GM19467 (cell line): ENCODE data around the gene HOATZ.

Experiments used
- ATAC-seq: cut with Tn5 transposase; IDR thresholded peaks from one replicate; pipeline ENCODE4 v1.9.1; 2021; ENCODE audit warnings: mild to moderate bottlenecking, moderate library complexity; ENCODE audit not compliant: unreplicated experiment

The HOATZ gene

DNA sequence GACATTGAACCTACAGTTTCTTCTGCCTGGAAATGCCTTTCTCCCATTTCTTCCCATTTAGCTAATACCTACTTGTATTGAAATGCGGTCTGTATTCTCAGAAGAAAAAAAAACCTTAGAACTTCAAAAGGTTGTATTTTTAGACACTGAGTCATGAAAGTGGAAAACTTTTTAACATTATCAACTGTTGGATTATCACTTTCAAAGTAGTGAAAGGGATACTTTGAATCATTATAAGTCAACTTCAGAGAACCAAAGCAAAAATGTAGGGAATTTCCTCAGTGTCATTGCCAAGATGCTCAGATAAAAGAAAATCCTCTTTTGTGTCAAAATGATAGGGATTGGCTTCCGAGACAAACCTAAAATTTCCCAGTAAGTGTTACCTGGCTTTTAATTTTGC lies 6.6 kb downstream of the HOATZ start:
- no peak for ATAC-seq

DNA sequence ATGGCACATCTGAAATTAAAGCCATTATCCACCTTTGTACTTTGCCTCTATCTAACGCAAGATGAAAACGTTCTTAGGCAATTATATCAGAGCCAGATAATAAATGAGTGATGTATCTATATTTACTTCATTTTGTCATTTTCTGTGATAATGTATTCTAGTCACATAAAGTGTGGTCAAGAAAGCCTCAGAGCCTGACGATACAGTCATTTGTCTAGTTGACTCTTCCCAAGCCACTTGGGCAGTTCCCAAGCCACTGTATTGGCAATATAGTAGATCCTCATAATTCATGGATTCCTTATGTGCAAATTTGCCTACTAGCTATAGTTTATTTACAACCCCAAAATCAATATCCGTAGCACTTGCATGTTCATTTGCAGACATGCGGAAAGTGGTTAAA lies 7.8 kb downstream of the HOATZ start:
- no peak for ATAC-seq

DNA sequence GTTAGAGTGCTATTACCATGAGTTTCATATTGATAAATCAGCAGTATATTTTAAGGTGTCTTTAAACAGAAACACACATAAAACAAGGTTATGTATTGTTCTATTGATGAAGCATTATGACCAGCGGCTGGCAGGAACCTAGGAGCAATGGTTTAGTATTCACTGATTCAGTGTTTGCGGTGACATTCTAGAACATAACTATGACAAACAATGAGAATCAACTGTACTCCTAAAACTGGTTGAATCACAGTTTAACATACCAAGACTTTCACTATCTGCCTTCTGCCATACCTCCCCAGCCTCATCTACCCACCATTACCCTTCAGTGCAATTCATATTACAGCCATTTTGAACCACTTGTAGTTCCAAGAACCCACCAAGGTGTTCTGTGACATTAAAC lies 8.8 kb downstream of the HOATZ start:
- no peak for ATAC-seq

DNA sequence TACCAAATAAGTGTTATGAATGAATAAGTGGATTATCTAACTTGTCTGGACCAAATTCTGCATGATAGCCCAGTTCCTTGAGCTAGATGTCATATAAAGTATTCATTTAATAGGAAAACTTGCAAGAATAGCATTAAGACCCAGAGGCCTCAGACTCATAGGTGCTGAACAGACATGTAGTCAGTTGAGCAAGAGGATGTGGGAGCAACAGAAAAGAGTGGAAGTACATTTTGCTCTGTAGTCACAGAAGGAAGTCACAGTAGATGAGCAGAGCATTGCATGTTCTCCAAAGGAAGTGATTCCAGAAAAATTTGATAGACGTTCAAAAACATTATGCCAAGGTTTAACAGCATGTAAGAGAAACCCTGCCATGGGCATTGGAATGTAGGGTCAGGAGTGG lies 9.5 kb downstream of the HOATZ start:
- no peak for ATAC-seq

DNA sequence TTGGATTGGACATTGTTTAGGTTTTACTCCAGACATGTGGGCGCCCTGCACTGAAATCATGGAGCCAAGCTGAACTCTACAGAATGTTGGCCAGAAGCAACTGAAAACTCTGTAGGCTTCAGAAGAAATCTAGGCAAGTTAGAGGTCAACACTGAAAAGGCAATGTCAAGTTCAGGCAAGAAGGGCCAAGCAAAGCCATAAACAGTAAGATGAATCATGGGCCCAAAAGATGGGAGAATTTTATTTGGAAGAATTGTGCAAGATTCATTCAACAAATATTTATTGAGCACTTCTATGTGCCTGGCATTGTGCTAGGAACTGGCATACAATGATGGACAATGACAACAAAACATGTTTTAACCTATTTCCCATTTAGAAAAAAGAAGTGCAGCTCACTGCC lies 10.9 kb downstream of the HOATZ start:
- no peak for ATAC-seq

DNA sequence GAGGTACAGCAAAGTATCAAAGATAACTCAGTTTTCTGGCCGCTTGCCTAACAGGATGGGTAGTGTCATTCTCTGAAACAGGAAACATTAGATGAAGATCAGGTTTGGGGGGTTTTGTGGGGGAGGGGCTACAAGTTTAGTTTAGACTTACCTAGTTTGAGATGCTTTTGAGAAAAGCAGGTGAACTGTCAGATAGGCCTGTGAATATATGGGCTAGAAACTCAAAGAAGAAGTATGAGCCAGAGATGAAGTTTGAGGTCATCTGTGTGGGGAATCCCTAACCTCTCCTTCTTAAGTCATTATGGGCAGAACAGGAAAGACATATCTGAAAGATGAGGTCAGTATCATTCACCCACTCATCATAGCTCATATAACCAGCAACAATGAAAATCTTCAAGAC lies 11.9 kb downstream of the HOATZ start:
- no peak for ATAC-seq

DNA sequence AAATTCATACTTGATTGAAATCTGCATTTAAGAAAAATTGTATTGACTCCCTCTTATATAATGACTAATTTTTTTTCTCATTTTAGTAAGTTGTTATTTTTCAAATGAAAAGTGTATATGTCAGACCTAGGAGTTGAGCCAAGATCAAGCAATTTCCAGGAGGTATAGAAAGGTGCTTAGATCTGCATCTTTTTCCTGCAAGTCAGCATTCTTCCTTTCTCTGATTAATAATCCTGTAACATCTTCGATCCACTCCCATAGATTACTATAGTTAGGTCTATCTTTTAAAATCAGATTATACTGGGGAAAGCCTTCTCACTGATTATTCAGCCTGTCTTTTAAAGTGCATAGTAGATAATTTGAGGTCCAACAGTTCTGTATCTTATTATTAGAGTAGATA lies 12.7 kb downstream of the HOATZ start:
- ATAC-seq, result no peak

DNA sequence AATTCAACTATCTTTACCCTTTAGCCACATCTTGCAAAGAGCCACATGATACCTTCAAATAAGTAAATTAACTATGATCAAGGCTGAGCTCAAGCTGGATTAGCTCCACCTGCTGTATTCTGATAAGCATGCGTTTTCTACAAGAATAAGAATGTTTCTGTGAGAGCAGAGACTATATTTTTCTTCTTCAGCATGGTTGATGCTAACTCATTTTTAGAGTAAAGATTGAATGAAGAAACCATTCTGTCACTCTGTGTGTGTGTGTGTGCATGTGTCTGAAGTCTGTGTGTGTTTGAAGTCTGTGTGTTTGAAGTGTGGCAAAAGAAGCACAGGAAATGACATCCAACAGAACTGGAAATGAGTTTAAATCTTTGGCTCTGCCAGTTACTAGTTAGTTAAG lies 14.0 kb downstream of the HOATZ start:
- ATAC-seq, result no peak

DNA sequence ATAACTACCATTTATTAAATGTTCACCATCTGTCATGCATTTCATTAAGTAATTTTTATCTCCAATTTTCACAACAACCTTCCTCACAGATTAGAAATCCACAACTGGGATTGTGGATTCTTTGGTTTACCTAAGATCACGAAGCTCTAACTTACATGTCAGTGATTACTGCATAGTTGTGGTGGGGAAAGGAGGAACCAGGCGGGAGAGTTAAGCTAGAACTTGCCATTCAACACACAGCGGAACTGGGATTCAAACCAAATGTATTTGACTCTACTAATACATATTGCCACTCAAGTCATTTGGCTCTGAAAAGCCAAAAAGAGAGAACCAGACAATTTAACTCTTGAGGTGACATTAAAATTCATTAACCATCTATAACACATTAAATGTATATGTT lies 15.5 kb downstream of the HOATZ start:
- no peak for ATAC-seq

DNA sequence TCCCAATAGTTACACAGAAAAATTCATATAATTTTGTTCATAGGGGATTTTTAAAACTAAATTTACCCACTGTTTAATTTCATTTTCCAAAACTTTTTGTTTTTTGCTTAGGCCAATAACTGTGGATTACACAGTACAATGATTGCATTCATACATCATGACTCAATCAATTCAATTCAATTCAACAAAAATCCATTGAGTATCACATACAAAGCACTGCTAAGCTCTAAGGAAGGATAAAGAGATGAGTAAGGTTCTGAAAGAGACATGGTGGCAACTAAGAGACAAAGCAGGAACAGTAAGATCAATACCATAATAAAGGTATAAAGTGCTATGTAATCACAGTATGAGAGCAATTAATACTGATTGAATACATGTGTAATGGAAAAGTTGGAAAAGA lies 16.6 kb downstream of the HOATZ start:
- no peak for ATAC-seq

DNA sequence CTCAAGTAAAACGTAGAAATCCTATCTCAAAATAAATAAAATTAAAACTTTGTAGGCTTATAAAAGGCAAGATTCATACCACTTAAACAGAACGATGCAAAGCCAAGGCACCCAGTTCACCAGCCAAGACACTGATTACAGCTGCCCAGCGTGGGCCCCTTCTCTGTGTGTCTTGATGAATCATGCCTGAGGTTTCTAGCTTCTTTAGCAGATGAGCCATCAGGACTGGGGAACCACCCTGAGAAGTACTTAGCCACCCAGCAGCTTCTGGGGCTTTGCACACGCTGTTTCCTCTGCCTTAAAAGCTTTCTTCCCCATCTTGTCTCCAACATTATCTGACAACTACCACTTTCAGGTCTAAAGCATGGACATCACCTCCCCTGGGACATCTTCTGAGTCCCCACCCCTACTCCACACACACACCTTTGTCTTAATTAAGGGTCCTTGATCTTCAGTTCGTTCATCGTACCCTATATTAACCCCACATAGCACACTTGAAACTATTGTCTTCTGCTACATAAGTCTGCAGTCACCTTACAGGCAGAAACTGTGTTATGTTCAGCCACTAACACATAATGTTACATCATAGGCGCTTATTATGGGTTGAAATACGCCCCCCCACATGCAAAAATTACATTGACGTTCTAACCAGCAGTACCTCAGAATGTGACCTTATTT lies 17.2 kb downstream of the HOATZ start:
- ATAC-seq, result no peak

DNA sequence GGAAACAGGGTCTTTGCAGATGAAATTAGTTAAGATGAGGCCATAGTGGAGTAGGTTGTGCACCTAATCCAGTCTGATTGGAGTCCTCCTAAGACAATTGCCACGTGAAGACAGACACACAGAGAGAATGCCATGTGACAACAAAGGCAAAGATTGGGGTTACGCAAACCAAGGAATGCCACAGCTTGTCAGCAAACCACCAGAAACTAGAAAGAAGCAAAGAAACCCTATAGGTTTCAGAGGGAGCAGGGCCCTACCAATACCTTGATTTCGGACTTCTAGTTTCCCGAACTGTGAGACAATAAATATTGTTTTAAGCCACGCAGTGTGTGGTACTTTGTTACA lies 17.8 kb downstream of the HOATZ start:
- ATAC-seq, result no peak

DNA sequence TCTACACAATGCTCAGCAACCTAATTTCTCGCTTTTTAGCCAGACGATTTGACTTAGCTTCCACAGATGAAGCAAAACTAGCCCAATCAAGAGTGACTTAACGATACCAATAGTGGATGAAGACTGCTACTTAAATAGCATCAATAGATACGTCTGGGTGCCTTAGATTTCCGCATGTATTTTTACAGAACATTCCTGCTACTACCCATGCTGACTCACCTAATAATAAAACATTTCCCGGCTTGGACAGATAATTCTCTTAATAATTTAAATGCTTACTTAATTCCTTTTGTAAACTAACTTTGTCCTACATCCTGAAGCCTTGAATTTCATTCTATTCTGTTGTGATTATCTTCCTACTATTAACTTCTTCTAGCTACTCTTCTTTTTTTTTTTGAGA lies 20.7 kb downstream of the HOATZ start:
- no peak for ATAC-seq

DNA sequence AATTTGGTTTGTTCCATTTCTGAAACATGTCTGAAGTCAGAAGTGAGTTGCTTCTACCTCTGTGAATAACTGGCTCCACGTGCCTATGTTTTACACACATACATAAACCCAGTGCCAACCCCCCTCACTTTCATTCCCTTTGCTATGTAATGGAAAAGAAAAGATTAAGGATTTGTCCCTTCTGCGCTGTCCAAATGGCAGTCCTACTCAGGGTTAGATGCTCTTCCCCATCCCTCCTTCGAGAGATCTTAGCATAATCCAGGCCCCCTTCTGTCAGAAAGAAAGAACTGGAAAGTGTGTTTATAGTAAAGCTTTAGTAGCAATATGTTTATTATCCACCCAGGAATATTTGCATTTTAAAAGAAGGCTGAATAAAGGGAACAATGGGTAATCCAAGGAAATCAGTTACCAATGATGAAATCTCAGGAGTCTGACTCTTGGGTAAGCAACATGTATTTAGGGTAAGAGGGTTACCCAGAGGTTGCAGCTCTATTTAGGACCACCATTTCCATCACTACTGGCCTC lies 22.8 kb downstream of the HOATZ start:
- no peak for ATAC-seq

DNA sequence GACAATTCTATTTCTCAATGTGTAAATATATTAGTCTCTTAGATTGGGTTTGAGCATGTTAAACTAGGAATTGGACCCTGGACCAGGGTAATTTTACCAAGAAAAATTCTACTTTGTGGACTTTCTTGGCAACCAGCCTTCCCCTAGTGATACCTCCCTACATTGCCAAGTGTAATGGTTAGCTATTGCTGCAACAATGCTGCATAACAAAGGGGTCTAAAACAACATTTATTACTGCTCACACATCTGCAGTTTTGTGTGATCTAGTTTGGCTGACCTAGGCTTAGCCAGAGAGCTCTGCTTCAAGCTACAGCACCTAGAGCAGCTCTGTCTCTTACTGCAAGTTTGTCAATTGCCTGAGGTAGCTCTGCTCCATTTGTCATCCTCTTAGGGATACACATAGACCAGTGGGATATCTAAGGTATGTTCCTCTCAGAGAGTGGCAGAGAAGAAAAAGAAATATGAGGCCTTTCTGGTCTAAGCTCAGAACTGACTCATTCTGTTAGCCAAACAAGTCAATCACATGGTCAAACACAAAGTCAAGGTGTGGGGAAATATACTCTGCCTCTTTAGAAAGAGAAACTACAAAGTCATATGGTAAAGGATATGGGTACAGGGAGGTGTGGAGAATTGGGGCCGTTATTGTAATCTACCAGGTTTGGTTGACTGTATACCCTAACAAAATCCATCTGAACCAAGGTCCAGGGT lies 24.0 kb downstream of the HOATZ start:
- ATAC-seq, result no peak

DNA sequence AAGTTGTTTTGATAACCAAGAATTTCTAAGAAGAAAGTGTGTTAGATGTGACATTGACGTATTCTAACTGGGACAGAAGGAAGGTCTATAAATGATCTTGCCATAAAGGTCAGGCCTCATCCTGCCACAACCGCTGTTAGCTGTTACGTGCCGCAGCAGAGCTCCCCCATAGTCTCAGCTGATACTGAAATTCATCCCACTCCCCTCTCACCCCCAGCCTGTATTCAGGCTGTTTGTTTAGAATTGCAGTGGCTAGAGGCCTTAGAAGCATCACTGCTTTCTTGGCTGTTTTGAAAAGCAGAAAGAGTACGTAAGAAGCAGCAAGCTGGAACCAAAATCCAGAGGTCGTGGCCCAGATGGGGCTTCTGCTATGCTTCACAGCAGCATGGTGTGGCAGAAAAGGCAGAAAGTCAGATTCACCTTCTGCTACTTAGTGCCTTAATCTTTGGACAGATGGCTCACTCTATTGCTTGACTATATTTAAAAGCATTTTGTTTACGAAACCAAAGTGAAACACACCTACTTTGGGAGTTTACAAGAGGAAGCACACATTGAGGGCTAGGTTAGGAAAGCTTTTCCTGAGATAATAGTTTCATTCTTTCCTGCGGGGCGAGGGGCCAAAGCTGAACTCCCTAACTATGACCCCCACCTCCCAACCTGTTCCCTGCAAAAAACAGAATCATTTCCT lies 25.0 kb downstream of the HOATZ start:
- ATAC-seq, result no peak

DNA sequence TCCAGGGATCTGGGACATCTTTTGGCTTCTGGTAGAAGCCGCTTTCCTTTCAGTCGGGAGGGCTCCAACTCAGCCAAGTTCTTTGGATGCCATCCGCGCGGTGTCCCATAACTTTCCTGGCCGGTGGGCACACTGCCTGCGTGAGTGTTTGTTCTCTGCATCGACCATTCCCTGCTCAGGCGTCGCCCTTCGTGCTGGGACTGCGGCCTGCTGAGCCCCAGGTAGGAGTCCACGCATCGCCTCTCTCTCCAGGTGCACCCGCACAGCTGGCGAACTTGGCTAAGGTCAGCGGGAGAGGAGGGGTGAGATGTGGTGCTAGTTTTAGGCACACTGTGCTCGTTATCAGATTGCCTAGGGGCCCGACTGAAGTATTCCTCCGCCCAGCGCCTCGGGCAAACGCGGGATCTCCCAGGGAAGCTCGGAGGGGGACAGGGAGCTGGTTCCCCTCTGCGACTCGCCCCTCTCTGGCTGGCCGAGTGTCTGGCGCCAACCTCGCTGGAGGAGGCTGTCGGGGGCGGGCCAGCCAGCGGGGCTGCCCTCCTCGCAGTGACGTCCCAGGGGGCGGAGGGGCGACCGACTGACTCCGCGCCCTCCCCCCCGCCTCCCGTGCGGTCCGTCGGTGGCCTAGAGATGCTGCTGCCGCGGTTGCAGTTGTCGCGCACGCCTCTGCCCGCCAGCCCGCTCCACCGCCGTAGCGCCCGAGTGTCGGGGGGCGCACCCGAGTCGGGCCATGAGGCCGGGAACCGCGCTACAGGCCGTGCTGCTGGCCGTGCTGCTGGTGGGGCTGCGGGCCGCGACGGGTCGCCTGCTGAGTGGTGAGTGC lies 25.7 kb downstream of the HOATZ start, which contains the start of gene LAYN:
Gene LAYN (plus strand): TSS at position 607 of the 823 bp plus-strand sequence. CDS start 124 bp downstream, at position 731.
- ATAC-seq, result no peak

DNA sequence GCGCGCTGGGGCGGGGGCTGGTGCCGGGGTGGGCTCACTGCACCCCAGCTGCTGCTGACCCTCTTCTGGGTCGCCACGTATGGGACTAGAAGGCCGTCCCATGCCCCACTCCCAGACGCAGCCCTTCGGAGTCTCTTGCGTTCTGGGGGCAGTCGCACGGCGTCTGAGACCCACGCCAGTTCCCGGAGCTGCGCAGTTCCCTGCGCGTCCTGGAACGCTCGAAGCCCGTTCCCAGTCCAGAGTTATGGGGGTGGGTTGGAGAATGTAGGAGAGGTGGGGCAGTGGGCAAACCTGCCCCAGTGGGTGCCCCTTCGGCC lies 26.3 kb downstream of the HOATZ start:
- no peak for ATAC-seq

DNA sequence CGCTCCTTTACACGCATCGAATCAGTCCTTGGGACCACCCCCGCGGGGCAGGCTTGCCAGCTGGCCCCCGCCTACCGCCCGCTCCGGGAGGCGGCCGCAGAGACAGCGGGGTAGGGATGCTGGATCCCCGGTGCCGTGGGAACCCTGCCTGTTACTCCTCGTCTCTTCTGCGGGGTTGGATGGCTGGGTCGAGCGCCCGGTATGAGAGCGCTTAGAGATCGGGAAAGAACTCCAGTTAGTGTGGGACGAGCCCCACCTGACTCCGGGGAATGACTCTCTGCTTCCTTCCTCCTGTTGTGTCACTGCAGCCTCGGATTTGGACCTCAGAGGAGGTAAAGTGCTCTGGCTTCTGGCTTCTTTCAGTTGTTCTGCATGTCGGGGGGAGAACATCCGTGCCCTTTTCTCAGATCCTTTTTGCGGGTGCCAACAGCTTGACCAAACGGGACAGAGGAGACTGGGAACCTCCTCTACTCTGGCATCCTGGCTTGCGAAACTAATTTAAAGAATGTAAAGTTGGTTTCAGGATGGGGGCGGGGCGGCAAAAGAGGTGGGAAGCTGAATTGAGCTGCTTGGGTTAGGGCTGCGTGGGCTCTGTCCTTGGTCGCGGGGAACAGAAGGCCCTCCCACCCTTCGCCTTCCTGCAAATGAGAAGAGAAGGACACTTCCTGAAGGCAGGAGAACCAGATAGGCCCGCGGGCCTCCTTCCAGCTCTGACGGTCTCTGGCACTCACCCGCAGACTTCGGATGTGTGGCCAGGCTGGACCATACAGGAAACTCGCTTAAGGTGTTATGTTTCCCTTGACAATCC lies 26.9 kb downstream of the HOATZ start:
- no peak for ATAC-seq

DNA sequence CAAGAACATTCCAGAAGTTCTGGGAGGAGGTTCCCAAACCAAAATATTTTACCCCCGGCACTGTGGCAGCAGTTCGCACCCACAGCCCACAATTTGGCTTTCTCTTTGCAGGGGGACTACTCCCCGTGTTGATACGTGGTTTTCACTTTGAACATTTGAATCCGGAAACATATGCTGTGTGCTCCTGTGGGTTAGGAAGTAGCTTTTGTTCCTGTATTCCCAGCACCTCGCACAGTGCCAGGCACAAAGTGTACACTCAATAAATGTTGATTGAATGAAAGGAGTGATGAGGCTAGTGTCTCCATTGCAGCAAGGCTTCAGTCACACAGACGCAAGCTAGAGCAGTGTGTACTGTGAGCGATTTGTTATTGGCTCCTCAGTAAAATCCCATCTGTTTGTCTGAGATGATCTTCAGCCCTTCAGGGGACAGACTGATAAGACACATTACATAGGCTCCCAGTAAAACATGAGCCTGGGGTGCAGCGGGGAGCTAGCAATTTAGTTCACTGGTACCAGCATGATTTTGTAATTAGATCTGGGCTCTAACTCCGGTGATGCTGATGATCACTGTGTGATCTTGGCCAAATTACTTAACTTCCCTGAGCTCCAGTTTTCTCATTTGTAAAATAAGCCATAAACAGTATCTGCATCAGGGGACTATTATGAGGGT lies 28.2 kb downstream of the HOATZ start:
- ATAC-seq, result no peak
